Measurements from ENCODE around the gene CIBAR2. TPM values are rescaled to one million over a fixed set of nuclear protein-coding genes. Genes with fewer than 3 reads are reported as not detected.

CIBAR2 gene
- total and polyA plus RNA-seq, 9 donors: 0.18 to 13.0 (median 1.4) TPM; not detected in 3

DNA sequence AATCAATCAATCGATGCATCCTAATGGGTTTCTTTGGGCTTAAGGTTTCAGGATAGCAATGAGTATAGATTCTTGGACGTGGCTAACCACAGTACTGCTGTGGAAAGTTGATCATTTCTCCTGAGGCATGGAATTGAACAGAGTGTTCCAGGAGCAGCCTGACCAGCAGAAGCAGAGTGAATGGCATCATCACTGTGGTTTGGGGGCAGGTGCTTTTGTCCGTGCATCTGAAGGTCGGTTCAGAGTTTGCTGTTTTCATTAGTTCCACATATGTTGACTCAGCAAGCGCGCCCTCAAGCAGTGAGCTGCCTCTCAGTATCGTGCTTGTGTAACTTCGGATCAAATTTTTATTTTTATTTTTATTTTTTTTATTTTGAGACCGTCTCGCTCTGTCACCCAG, 59.7 kb downstream of the CIBAR2 start:
- no peak for DNase-seq
- WGBS, 3 donors: 89 to 93% (median 91%) methylated on average over 10 of the region's 10 CpGs
- Histone ChIP-seq H3K4me3 (no peak overlapping the region), H3K27ac (no peak overlapping the region), H3K4me1 (ENCODE audit: insufficient read depth) (peaks cover 8% of the 10 kb centered on the region), H3K9me3 (no peaks in the 10 kb centered on the region), H3K36me3 (no peaks in the 10 kb centered on the region), H3K27me3 (no peaks in the 10 kb centered on the region)
- TF ChIP-seq POLR2A (IDR thresholded peaks at IDR 0.05) (no peak), EP300 (IDR thresholded peaks at IDR 0.05) (no peak)
- intact Hi-C loops (cut with DNase I): no loop called here

DNA sequence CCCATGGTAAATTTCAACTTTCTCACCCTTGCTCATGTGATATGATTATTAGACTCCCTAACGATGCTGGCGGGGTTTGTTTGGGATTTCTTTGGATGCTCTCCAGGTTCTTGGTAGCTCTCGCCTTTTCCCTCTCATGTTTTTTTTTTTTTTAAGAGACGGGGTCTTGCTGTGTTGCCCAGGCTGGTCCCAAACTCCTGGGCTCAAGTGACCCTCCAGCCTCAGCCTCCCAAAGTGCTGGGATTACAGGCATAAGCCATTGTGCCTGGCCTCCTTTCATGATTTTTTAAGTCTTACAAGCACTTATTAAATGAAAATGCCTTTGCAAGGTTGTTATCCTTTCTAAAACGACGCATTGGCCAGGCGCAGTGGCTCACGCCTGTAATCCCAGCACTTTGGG, 60.6 kb downstream of the CIBAR2 start:
- Histone ChIP-seq H3K9me3 (no peaks in the 10 kb centered on the region), H3K27me3 (no peaks in the 10 kb centered on the region), H3K4me3 (no peak overlapping the region), H3K4me1 (ENCODE audit: insufficient read depth) (peaks cover 8% of the 10 kb centered on the region), H3K36me3 (no peaks in the 10 kb centered on the region), H3K27ac (peak overlapping the region in 1 of 2 donors; percentile 8)
- WGBS, 3 donors: 53 to 63% (median 56%) methylated on average over 8 of the region's 8 CpGs
- no peak for DNase-seq
- intact Hi-C loops (cut with DNase I): no loop called here
- TF ChIP-seq, protein P1, sequence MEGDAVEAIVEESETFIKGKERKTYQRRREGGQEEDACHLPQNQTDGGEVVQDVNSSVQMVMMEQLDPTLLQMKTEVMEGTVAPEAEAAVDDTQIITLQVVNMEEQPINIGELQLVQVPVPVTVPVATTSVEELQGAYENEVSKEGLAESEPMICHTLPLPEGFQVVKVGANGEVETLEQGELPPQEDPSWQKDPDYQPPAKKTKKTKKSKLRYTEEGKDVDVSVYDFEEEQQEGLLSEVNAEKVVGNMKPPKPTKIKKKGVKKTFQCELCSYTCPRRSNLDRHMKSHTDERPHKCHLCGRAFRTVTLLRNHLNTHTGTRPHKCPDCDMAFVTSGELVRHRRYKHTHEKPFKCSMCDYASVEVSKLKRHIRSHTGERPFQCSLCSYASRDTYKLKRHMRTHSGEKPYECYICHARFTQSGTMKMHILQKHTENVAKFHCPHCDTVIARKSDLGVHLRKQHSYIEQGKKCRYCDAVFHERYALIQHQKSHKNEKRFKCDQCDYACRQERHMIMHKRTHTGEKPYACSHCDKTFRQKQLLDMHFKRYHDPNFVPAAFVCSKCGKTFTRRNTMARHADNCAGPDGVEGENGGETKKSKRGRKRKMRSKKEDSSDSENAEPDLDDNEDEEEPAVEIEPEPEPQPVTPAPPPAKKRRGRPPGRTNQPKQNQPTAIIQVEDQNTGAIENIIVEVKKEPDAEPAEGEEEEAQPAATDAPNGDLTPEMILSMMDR (IDR thresholded peaks at IDR 0.05): no peak
- no peak for TF ChIP-seq EP300 (IDR thresholded peaks at IDR 0.05)
- no peak for TF ChIP-seq POLR2A (IDR thresholded peaks at IDR 0.05)

DNA sequence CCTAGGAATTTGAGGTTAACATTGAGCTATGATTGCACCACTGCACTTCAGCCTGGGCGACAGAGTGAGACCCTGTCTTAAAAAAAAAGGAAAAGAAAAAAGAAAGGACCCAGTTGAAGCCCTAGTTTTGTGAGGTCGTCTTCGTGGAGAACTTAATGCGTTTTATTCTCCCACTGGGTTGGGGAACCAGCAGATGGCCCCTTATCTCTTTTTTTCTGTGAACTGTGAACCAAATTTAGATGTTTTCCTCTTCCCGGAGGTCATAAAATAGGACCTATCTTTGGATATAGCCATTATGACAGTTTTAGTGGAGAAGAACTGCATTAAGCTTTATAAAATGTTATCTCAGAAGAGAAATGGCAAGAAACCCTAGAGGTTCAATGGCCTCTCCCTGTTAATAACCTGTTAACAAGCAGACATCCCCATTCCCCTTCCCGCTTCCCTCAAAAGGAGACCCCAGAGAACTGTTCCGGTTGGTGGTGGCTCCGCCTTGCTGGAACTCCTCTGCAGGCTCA, 61.1 kb downstream of the CIBAR2 start:
- intact Hi-C loops (cut with DNase I): no loop called here
- 17 to 36% (median 24%) methylated on average over 8 of the region's 8 CpGs for WGBS, 3 donors
- no peak for TF ChIP-seq POLR2A (IDR thresholded peaks at IDR 0.05)
- TF ChIP-seq, protein P1 (IDR thresholded peaks at IDR 0.05): no peak
- TF ChIP-seq EP300 (IDR thresholded peaks at IDR 0.05): no peak
- Histone ChIP-seq H3K9me3 (no peaks in the 10 kb centered on the region), H3K36me3 (no peaks in the 10 kb centered on the region), H3K4me3 (no peak overlapping the region), H3K27me3 (no peaks in the 10 kb centered on the region), H3K27ac (peak overlapping the region in 1 of 2 donors; percentile 8), H3K4me1 (ENCODE audit: insufficient read depth) (peaks cover 8% of the 10 kb centered on the region)
- no peak for DNase-seq

DNA sequence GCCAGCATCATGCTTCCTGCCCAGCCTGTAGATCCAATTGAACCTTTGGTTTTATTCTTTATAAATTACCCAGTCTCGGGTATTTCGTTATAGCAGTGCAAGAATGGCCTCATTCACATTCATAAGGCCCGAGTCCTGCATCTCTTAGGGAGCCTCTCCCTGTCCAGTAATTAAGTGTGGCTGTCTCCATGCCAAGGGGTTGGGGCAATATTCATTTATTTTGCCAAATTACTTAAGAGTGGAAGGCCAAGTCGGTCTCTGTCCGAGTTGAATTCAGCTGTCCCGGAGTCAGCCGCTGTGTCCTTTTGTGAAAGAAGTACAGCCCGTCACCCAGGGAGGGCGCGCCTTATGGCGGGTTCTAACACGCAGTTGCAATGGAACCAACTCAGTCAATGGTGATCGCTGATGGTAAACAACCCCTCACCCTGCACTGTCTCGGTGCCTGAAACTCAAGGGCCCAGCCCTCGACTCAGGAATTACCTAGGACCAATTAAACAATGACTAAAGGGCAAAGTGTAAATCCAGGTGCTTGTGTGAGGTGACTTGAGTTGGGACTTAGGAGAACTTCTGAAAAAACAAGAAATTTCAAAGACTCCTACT, 62.5 kb downstream of the CIBAR2 start:
- TF ChIP-seq, protein P1 (IDR thresholded peaks at IDR 0.05): no peak
- TF ChIP-seq EP300 (IDR thresholded peaks at IDR 0.05): no peak
- no peak for TF ChIP-seq POLR2A (IDR thresholded peaks at IDR 0.05)
- DNase-seq: no peak
- Histone ChIP-seq H3K4me3 (no peak overlapping the region), H3K9me3 (no peaks in the 10 kb centered on the region), H3K36me3 (no peaks in the 10 kb centered on the region), H3K27me3 (no peaks in the 10 kb centered on the region), H3K4me1 (ENCODE audit: insufficient read depth) (peaks cover 6% of the 10 kb centered on the region), H3K27ac (no peak overlapping the region)
- intact Hi-C loops (cut with DNase I): no loop called here
- 94 to 97% (median 96%) methylated on average over 15 of the region's 15 CpGs for WGBS, 3 donors

DNA sequence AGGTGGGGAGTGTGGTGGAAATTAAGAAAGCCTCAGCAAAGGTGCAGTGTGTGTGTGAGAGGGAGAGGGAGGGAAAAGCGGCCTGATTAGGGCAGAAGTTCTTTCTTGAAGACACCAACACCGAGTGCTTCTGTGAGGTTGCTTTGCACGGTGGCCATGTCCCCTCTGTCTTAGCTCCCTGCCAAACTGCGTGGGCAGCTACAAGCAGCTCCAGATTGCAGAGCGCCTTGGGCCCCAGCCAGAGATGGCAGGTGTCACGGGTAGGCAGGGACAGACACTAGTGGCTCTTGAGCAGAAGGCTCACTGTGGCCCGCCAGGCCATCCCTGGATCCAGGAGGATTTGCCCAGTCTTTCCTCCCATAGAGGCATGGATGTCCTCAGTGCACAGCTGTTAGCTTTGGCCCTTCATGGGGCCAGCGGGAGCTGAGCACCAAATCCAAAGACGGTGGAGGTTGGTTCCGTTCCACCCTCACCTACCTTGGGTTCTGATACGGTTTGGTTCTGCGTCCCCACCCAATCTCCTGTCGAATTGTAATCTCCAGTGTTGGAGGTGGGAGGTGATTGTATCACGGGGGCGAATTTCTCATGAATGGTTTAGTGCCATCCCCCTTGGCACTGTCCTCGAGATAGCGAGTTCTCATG, 63.2 kb downstream of the CIBAR2 start:
- TF ChIP-seq POLR2A (IDR thresholded peaks at IDR 0.05) (no peak), EP300 (IDR thresholded peaks at IDR 0.05) (no peak)
- TF ChIP-seq, protein P1 (IDR thresholded peaks at IDR 0.05): no peak
- H3K4me1 ChIP-seq (ENCODE audit: insufficient read depth): peaks cover 5% of the 10 kb centered on the region
- H3K27ac ChIP-seq: no peak overlapping the region
- no peaks in the 10 kb centered on the region for H3K9me3 ChIP-seq
- intact Hi-C loops (cut with DNase I): no loop called here
- H3K4me3 ChIP-seq: no peak overlapping the region
- DNase-seq: no peak
- 90 to 95% (median 94%) methylated on average over 17 of the region's 17 CpGs for WGBS, 3 donors
- no peaks in the 10 kb centered on the region for H3K36me3 ChIP-seq
- H3K27me3 ChIP-seq: no peaks in the 10 kb centered on the region

All from ovary (tissue), 9 donors.